Measurements from ENCODE around the gene CNNM2. TPM values are rescaled to one million over a fixed set of nuclear protein-coding genes. Genes with fewer than 3 reads are reported as not detected.
A peak's percentile ranks its signal among the peaks of the same experiment; 100 is the strongest.

CNNM2 gene
- total RNA-seq, 1 experiment from 2014 or later = 23.5 TPM

DNA sequence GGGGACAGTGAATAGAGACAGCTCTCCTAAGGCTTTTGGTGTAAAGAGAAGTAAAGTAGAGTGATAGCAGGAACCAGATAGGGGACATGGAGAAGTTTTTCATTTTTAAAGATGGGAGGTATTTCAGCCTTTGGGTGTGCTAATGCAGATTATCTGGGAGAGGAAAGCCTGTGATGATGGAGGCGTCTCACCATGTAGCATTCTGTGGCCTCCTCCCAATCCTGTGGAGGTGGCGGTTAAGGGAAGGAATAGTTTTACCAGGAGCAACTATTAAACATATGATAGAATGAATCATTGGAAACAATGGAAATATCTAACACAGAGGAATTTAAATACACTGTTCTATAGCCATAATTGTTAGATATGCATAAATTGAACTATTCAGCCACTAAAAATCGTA lies 101.3 kb downstream of the CNNM2 start (continued):
- TF ChIP-seq, protein P1, sequence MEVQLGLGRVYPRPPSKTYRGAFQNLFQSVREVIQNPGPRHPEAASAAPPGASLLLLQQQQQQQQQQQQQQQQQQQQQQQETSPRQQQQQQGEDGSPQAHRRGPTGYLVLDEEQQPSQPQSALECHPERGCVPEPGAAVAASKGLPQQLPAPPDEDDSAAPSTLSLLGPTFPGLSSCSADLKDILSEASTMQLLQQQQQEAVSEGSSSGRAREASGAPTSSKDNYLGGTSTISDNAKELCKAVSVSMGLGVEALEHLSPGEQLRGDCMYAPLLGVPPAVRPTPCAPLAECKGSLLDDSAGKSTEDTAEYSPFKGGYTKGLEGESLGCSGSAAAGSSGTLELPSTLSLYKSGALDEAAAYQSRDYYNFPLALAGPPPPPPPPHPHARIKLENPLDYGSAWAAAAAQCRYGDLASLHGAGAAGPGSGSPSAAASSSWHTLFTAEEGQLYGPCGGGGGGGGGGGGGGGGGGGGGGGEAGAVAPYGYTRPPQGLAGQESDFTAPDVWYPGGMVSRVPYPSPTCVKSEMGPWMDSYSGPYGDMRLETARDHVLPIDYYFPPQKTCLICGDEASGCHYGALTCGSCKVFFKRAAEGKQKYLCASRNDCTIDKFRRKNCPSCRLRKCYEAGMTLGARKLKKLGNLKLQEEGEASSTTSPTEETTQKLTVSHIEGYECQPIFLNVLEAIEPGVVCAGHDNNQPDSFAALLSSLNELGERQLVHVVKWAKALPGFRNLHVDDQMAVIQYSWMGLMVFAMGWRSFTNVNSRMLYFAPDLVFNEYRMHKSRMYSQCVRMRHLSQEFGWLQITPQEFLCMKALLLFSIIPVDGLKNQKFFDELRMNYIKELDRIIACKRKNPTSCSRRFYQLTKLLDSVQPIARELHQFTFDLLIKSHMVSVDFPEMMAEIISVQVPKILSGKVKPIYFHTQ (CRISPR knock-in tag; IDR thresholded peaks at IDR 0.05) = no peak
- TF ChIP-seq SOX15 (CRISPR knock-in tag; IDR thresholded peaks at IDR 0.05) (no peak), USF2 (CRISPR knock-in tag; IDR thresholded peaks at IDR 0.05) (no peak), IRF1 (CRISPR knock-in tag; IDR thresholded peaks at IDR 0.05) (no peak)

DNA sequence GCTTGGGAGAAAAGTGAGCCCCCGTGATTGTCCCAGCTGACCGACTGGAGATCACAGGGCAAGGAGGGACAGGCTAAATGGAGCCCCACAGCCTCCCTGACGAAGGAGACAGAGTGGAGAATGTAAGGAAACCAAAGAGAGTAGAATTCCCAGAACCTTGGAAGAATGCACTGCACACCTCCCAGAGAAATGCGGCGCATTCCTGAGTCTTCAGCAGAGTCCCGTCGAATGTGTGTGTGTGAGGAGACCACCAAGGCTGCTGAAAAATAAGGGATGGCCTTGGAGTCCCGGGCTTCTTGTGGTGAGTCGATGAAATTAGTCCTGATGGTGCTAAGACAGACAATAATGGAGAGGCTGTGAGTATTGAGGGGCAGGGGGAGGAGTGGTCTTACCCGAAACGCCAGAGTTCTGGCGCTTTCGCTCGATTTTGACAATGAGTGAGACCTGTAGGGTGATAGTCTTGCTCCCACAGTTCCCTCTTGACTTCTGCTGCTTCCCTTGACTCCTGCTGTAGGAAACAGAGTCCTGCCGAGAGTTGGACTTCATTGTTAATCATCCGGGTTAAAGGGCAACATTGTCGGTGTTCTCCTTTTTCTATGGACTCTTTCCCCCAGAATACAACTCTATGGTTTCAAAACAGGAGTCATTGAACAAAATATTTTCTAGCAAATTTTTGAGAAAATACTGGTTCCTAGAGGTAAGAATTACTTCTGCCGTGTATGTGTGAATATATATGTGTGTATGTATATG lies 103.2 kb downstream of the CNNM2 start:
- H3K36me3 Mint-ChIP-seq = no peaks in the 10 kb centered on the region
- ChIA-PET POLR2A (no interaction called here), CTCF (no interaction called here)
- H3K4me1 Mint-ChIP-seq = peaks cover 18% of the 10 kb centered on the region
- ATAC-seq = peak; percentile 60
- no peaks in the 10 kb centered on the region for H3K9me3 Mint-ChIP-seq
- H3K4me3 Mint-ChIP-seq = no peak overlapping the region
- no peaks in the 10 kb centered on the region for H3K27me3 Mint-ChIP-seq (ENCODE audit: low read depth)
- peak overlapping the region; percentile 5 for H3K27ac Mint-ChIP-seq
- DNase-seq (ENCODE audit: low spot score) = peak; percentile 36
- TF ChIP-seq, protein P1 (CRISPR knock-in tag; IDR thresholded peaks at IDR 0.05) = no peak
- TF ChIP-seq GTF2I (CRISPR knock-in tag; conservative IDR thresholded peaks at IDR 0.05) (no peak), MAX (CRISPR knock-in tag; IDR thresholded peaks at IDR 0.05) (no peak), PRDM15 (CRISPR knock-in tag; IDR thresholded peaks at IDR 0.05) (no peak), ZNF317 (CRISPR knock-in tag; IDR thresholded peaks at IDR 0.05; ENCODE audit: borderline replicate concordance, low read depth) (no peak), NR1H2 (CRISPR knock-in tag; IDR thresholded peaks at IDR 0.05) (no peak), NFATC4 (CRISPR knock-in tag; IDR thresholded peaks at IDR 0.05) (no peak), ESRRA (CRISPR knock-in tag; IDR thresholded peaks at IDR 0.05; ENCODE audit: borderline replicate concordance) (no peak)
- TF ChIP-seq, protein P2, sequence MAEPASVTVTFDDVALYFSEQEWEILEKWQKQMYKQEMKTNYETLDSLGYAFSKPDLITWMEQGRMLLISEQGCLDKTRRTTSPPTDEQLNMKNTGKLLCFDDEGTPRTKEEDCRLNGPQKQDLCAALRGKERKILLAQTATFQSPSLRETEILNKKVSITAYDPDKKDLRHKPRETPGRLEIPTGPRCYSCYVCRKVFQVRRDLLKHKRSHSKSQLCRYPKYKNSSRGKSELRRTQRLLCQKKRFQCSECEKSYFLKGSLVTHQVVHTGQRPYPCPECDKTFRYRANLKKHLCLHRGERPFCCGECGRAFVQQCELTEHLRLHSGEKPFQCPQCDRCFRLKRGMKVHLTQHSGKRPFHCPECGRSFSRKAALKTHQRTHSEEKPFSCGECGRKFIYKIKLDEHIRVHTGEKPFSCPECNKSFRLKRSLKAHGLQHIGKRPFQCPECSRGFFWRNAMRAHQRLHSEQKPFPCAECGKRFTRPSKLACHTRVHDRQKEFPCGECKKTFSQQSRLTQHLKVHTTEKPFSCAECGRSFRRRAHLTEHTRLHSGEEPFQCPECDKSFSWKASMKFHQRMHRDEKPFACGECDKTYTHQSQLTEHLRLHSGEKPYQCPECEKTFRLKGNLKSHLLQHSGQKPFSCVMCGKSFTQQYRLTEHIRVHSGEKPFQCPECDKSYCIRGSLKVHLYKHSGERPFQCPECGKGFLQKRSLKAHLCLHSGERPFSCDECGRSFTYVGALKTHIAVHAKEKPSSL (CRISPR knock-in tag; conservative IDR thresholded peaks at IDR 0.05) = no peak
- TF ChIP-seq, protein P3, sequence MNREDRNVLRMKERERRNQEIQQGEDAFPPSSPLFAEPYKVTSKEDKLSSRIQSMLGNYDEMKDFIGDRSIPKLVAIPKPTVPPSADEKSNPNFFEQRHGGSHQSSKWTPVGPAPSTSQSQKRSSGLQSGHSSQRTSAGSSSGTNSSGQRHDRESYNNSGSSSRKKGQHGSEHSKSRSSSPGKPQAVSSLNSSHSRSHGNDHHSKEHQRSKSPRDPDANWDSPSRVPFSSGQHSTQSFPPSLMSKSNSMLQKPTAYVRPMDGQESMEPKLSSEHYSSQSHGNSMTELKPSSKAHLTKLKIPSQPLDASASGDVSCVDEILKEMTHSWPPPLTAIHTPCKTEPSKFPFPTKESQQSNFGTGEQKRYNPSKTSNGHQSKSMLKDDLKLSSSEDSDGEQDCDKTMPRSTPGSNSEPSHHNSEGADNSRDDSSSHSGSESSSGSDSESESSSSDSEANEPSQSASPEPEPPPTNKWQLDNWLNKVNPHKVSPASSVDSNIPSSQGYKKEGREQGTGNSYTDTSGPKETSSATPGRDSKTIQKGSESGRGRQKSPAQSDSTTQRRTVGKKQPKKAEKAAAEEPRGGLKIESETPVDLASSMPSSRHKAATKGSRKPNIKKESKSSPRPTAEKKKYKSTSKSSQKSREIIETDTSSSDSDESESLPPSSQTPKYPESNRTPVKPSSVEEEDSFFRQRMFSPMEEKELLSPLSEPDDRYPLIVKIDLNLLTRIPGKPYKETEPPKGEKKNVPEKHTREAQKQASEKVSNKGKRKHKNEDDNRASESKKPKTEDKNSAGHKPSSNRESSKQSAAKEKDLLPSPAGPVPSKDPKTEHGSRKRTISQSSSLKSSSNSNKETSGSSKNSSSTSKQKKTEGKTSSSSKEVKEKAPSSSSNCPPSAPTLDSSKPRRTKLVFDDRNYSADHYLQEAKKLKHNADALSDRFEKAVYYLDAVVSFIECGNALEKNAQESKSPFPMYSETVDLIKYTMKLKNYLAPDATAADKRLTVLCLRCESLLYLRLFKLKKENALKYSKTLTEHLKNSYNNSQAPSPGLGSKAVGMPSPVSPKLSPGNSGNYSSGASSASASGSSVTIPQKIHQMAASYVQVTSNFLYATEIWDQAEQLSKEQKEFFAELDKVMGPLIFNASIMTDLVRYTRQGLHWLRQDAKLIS (CRISPR knock-in tag; IDR thresholded peaks at IDR 0.05; ENCODE audit: borderline replicate concordance) = no peak
- TF ChIP-seq, protein P4, sequence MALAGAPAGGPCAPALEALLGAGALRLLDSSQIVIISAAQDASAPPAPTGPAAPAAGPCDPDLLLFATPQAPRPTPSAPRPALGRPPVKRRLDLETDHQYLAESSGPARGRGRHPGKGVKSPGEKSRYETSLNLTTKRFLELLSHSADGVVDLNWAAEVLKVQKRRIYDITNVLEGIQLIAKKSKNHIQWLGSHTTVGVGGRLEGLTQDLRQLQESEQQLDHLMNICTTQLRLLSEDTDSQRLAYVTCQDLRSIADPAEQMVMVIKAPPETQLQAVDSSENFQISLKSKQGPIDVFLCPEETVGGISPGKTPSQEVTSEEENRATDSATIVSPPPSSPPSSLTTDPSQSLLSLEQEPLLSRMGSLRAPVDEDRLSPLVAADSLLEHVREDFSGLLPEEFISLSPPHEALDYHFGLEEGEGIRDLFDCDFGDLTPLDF (CRISPR knock-in tag; IDR thresholded peaks at IDR 0.05) = no peak

Measured in WTC11 (cell line).